ENCODE data around the gene PRR5L.

Gene PRR5L

GRCh38 chr11:36254713-36255112, 41.4 kb upstream of the PRR5L start:
- no peak for TF ChIP-seq CTCF (IDR thresholded peaks at IDR 0.05; ENCODE audit: insufficient read depth, low read length, poor library complexity, severe bottlenecking)
- TF ChIP-seq EZH2phosphoT487 (conservative IDR thresholded peaks at IDR 0.05; ENCODE audit: low read length), result no peak
- no peaks in the 10 kb centered on the region for H3K9me2 ChIP-seq (replicated peaks; ENCODE audit: insufficient read depth, low read length)
- no peak overlapping the region for H2AFZ ChIP-seq (ENCODE audit: low read depth, low read length, severe bottlenecking)
- no peak overlapping the region for H3K27ac ChIP-seq (ENCODE audit: low read depth, low read length)
- H4K20me1 ChIP-seq (ENCODE audit: low read depth, low read length), result no peaks in the 10 kb centered on the region
- H3K9me3 ChIP-seq (ENCODE audit: insufficient read depth, low read length), result no peaks in the 10 kb centered on the region
- H3K27me3 ChIP-seq (ENCODE audit: low read length), result no peaks in the 10 kb centered on the region
- no peak overlapping the region for H3K4me2 ChIP-seq (ENCODE audit: low read depth, low read length, poor library complexity, severe bottlenecking)
- no peak overlapping the region for H3K9ac ChIP-seq (ENCODE audit: low read length)
- H3K36me3 ChIP-seq (ENCODE audit: low read length), result no peaks in the 10 kb centered on the region
- no peak overlapping the region for H3K4me3 ChIP-seq (ENCODE audit: insufficient read depth, low read length, poor library complexity, severe bottlenecking)
- no peaks in the 10 kb centered on the region for H3K79me2 ChIP-seq (ENCODE audit: insufficient read depth, low read length)
- H3F3A ChIP-seq (ENCODE audit: insufficient read depth), result no peaks in the 10 kb centered on the region

DNA sequence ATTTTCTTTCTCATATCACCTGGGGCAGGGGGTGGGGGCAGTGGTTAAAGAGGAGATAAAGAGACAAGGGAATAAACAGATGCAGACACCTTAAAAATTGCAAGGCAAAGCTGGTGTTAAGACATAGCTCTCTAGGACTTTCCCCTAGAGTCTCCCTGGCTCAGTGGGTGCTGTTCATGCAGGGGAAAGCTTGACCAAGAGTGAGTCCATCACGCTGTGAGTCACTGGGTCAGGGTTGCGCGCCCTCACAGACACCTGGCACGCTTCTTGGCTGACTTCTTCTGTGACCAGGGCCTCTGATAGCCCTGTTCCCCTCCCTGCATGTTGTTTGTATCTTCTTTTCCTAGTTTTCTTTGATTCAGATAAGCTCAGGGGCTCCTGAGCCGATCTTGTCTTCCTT, 38.7 kb upstream of the PRR5L start:
- TF ChIP-seq EZH2phosphoT487 (conservative IDR thresholded peaks at IDR 0.05; ENCODE audit: low read length), result no peak
- no peak for TF ChIP-seq CTCF (IDR thresholded peaks at IDR 0.05; ENCODE audit: insufficient read depth, low read length, poor library complexity, severe bottlenecking)
- Histone ChIP-seq H3K79me2 (ENCODE audit: insufficient read depth, low read length) (no peaks in the 10 kb centered on the region), H3K27me3 (ENCODE audit: low read length) (no peaks in the 10 kb centered on the region)

GRCh38 chr11:36258730-36259360, 37.2 kb upstream of the PRR5L start:
- H2AFZ ChIP-seq (ENCODE audit: low read depth, low read length, severe bottlenecking), result no peak overlapping the region
- no peaks in the 10 kb centered on the region for H3K79me2 ChIP-seq (ENCODE audit: insufficient read depth, low read length)
- H3K9ac ChIP-seq (ENCODE audit: low read length), result no peak overlapping the region
- H3K27ac ChIP-seq (ENCODE audit: low read depth, low read length), result no peak overlapping the region
- H3F3A ChIP-seq (ENCODE audit: insufficient read depth), result no peaks in the 10 kb centered on the region
- TF ChIP-seq EZH2phosphoT487 (conservative IDR thresholded peaks at IDR 0.05; ENCODE audit: low read length) (no peak), CTCF (IDR thresholded peaks at IDR 0.05; ENCODE audit: insufficient read depth, low read length, poor library complexity, severe bottlenecking) (peak; percentile 28)
- no peak overlapping the region for H3K4me2 ChIP-seq (ENCODE audit: low read depth, low read length, poor library complexity, severe bottlenecking)
- H3K4me3 ChIP-seq (ENCODE audit: insufficient read depth, low read length, poor library complexity, severe bottlenecking), result no peak overlapping the region
- no peaks in the 10 kb centered on the region for H4K20me1 ChIP-seq (ENCODE audit: low read depth, low read length)
- H3K9me2 ChIP-seq (replicated peaks; ENCODE audit: insufficient read depth, low read length), result no peaks in the 10 kb centered on the region
- H3K27me3 ChIP-seq (ENCODE audit: low read length), result no peaks in the 10 kb centered on the region
- H3K9me3 ChIP-seq (ENCODE audit: insufficient read depth, low read length), result no peaks in the 10 kb centered on the region
- no peaks in the 10 kb centered on the region for H3K36me3 ChIP-seq (ENCODE audit: low read length)

More for the DNA sequence above, 38.7 kb upstream of the PRR5L start:
- Histone ChIP-seq H4K20me1 (ENCODE audit: low read depth, low read length) (no peaks in the 10 kb centered on the region), H3K4me2 (ENCODE audit: low read depth, low read length, poor library complexity, severe bottlenecking) (no peak overlapping the region), H3K9me2 (replicated peaks; ENCODE audit: insufficient read depth, low read length) (no peaks in the 10 kb centered on the region), H2AFZ (ENCODE audit: low read depth, low read length, severe bottlenecking) (no peak overlapping the region), H3K4me3 (ENCODE audit: insufficient read depth, low read length, poor library complexity, severe bottlenecking) (no peak overlapping the region), H3K36me3 (ENCODE audit: low read length) (no peaks in the 10 kb centered on the region), H3K9ac (ENCODE audit: low read length) (no peak overlapping the region), H3K9me3 (ENCODE audit: insufficient read depth, low read length) (no peaks in the 10 kb centered on the region), H3F3A (ENCODE audit: insufficient read depth) (no peaks in the 10 kb centered on the region), H3K27ac (ENCODE audit: low read depth, low read length) (no peak overlapping the region)

All from SU-DHL-6 (cell line).